Jurkat, Clone E6-1 (cell line): ENCODE results near the gene SDK1.
"Not testable (repeated sequence)": the region's sequence is repeated elsewhere in the genome, so short reads cannot be mapped to it uniquely, and the experiment has no call there.

Experiments
- DNase-seq: peaks from one replicate; pipeline ENCODE4 v3.0.0-alpha.2; 2011; ENCODE audit warnings: low read depth, low spot score
- H3K4me3 ChIP-seq: 2 replicates; pipeline ENCODE4 v1.5.1; 2011; ENCODE audit warnings: mild to moderate bottlenecking, low read length, control low read depth, moderate library complexity

SDK1 gene

GRCh38 chr7:4073052-4073451 lies 772.0 kb downstream of the SDK1 start:
- DNase-seq, result no peak

GRCh38 chr7:4073750-4074149 lies 772.7 kb downstream of the SDK1 start:
- no peak overlapping the region for H3K4me3 ChIP-seq
- DNase-seq, result no peak

More at GRCh38 chr7:4073052-4073451, 772.0 kb downstream of the SDK1 start:
- H3K4me3 ChIP-seq, result no peak overlapping the region

GRCh38 chr7:4074407-4074806 lies 773.4 kb downstream of the SDK1 start:
- no peak overlapping the region for H3K4me3 ChIP-seq
- DNase-seq, result no peak

DNA sequence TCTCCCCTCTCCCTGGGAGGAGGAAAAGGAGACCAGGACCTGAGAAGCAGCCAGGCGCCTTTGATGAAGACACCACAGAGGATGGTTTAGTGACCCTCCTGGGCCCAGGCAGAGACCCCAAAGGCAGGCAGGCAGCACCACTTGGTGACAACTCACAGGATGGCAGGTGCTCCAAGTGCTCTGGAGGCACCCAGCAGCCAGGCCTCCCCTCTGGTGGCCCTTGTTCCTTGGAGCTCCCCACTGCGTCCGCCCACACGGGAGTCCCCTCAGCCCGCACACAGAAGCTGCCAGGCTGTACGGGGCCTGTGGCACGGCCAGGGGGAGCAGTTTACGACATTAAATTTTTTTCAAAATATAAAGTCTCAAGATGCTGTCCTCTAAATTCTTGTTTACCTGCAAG lies 773.9 kb downstream of the SDK1 start:
- DNase-seq, result no peak
- no peak overlapping the region for H3K4me3 ChIP-seq

GRCh38 chr7:4076701-4077294 lies 775.7 kb downstream of the SDK1 start:
- no peak overlapping the region for H3K4me3 ChIP-seq
- DNase-seq, result no peak

- DNase-seq, result no peak
- H3K4me3 ChIP-seq, result no peak overlapping the region
Measured at GRCh38 chr7:4077980-4078379, 776.9 kb downstream of the SDK1 start.

DNA sequence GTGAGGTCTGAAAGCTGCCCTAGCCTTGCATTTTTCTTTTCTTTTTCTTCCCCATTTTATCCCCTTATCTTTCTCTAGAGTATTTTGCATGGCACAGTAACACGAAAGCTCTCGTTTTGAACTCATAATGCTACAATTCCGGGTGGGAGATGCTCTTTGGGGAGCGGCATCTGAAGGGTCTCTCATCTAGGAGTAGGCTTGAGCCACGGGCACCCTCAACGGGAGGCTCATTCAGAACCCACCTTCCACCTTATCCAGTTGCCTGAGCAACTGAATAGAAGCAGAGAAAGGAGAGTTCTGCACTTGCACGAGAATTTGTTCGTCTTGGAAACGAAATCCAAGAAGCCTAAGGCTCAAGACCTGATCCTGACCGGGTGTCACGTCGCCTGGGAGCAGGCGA lies 777.5 kb downstream of the SDK1 start:
- H3K4me3 ChIP-seq, result no peak overlapping the region
- no peak for DNase-seq

GRCh38 chr7:4079366-4079765 lies 778.3 kb downstream of the SDK1 start:
- H3K4me3 ChIP-seq, result no peak overlapping the region
- DNase-seq, result no peak

DNA sequence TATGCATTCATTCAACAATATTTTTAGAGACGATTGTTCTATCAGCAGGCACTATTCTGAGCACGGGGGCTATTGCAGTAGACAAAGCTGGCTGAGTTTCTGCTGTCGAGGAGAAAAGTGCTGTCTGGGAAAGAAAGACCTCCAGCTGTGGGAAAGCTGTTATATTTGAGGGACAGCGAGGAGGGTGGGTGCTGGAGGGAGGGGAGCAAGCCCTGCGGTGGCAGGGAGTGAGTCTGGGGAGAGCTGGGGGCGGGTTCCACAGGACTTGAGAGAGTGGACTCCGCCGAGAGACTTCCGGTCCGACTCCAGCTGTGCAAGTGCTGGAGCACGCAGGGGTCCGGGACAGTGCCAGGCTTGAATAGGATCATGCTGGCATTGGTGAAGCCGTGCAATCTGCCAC lies 778.9 kb downstream of the SDK1 start:
- DNase-seq, result no peak
- no peak overlapping the region for H3K4me3 ChIP-seq

DNA sequence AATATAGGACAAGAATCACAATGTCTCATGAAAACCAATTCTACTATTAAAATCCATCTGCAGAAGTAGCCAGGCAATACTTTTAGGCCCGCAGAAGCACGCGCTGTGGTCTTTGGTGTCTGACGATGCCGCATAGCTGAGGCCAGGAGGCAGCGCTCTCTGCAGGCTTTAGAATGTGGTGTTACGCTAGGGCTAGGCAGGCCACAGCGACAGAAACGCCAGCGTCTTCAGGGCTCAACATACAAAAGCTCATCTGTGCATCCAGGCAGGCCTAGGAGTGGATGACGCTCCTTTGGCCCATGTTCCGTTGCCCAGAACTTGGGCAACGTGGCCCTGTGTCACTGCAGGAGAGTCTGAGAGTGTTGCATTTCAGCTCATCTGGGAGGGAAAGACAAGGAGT lies 779.9 kb downstream of the SDK1 start:
- no peak overlapping the region for H3K4me3 ChIP-seq
- no peak for DNase-seq

GRCh38 chr7:4083513-4083912 lies 782.5 kb downstream of the SDK1 start:
- no peak for DNase-seq
- no peak overlapping the region for H3K4me3 ChIP-seq

- no peak for DNase-seq
Measured at GRCh38 chr7:4084271-4084670, 783.2 kb downstream of the SDK1 start.

DNA sequence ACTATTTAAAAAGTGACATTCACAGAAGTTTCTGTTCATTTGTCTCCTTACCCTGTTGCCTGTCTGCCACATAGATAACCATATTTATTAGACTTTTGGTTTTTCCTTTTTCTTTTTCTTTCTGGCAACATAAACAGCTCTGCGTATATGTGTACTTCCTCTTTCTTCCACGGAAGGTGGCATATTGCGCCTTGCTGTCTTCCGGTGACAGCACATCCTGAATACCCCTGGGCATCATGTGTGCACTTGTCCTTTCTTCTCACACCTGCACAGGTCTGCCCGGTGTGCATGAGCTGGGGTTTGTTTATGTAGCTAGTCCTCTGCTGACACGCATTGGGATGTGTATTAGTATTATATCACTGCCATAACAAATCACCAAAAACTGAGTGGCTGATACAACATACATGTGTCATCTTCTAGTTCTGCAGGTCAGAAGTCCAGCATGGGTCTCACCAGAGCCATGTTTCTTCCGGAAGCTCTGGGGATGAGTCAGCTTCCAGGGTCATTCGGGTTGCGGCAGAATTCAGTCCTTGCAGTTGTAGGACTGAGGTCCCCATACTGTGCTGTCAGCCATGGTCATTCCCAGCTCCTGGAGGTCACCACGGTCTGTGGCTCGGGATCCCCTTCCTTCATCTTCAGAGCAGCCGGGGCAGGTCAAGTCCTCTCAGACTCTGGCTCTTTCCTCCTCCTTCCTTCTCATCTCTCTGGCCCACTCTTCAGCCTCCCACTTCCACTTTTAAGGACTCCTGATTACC lies 785.1 kb downstream of the SDK1 start:
- H3K4me3 ChIP-seq, result no peak overlapping the region
- no peak for DNase-seq

More at GRCh38 chr7:4084271-4084670, 783.2 kb downstream of the SDK1 start:
- no peak overlapping the region for H3K4me3 ChIP-seq

- DNase-seq, result no peak
- H3K4me3 ChIP-seq, result no peak overlapping the region
Measured at GRCh38 chr7:4086723-4087122, 785.7 kb downstream of the SDK1 start.

- no peak overlapping the region for H3K4me3 ChIP-seq
- no peak for DNase-seq
Measured at GRCh38 chr7:4091767-4092166, 790.7 kb downstream of the SDK1 start.

DNA sequence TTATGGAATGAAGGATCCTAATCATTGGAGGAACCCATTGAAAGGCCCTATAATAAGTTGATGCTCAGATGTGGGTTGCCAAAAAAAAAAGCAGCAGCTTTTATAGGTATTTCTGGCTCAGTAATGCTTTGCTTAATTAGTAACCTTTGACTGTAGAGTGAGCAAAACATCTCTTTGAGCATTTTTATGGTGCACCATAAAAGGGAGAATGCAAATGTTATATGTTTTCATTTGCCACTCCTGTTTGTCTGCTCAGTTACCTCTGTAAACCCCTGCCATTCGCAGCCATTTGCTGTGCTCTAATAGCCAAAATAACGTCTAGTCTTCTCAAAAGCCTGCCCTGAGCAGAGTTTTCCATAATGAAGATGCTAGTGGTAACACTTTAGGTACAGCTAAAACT lies 792.0 kb downstream of the SDK1 start:
- H3K4me3 ChIP-seq, result no peak overlapping the region
- DNase-seq, result no peak

DNA sequence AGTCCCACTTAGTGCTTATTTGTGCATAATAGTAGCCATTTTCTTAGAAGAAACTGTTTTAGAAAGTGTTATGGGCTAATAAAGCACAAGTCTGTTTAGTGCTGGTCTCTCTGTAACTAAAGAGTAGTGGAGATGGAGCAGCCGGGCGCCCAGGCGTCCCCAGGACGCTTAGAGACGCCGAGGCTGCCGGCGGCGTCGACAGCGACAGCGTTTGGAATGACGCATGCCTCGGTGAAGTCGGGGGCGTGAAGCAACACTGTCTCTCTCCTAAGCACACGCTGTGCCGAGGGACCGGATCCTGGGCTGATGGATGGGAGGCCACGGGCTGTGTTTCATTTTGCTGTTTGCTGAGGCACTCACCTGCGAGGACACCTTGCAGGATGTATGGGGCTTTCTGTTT lies 792.4 kb downstream of the SDK1 start:
- no peak overlapping the region for H3K4me3 ChIP-seq
- DNase-seq, result no peak

DNA sequence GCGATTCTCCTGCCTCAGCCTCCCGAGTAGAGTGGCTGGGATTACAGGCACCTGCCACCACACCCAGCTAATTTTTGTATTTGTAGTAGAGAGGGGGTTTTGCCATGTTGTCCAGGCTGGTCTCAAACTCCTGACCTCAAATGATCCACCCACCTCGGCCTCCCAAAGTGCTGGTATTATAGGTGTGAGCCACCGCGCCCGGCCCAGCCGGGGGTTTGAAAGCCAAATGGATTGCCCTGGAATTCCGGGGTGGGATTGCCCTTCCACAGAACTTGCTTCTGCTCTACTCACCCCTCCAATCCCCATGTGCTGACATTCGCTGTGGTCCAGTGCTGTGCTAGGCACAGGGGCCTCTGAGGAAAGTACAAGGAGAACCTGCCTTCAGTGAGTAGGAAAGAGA lies 793.1 kb downstream of the SDK1 start:
- not testable (repeated sequence) for H3K4me3 ChIP-seq, DNase-seq

GRCh38 chr7:4097001-4097609 lies 796.1 kb downstream of the SDK1 start:
- no peak for DNase-seq
- H3K4me3 ChIP-seq, result no peak overlapping the region

DNA sequence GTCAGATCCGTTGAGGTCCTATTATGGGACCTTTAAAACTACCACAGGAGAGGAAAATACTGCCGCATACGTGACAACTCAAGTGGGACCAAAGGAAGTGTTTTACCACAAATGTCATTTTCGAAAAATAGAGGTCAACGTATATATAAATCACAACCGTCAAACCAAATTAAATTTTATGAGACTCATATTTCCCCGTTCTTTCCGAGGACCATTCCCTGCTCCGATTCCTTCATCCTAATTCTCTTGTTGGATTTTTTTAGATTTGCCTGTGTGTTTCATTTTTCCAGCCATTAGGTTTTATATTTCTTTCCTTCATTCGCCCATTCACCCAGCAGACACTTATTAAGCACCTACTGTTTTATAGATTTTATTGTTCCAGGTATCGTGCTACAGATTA lies 797.1 kb downstream of the SDK1 start:
- DNase-seq, result no peak
- no peak overlapping the region for H3K4me3 ChIP-seq

DNA sequence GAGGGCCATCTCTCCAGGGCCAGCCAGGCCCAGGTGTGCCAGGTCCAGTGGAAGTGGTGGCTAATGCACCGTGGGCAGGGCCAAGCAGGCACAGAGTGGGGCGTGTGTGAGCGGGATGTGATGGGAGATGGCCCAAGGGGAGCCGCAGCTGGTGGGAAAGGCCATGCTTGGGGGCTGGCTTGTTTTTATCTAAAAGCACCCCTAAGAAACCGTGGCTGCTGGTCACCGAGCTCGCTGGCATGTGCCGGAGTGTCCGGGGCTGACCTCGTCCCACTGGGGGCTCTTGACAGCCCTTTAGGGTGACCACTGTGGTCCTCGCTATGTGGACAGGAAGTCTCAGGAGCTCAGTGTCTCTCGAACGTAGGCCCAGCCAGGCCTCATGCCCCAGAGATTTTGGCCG lies 798.6 kb downstream of the SDK1 start:
- H3K4me3 ChIP-seq, result no peak overlapping the region
- no peak for DNase-seq
